Measurements from ENCODE around the gene AKIRIN1. TPM values are rescaled to one million over a fixed set of nuclear protein-coding genes. Genes with fewer than 3 reads are reported as not detected.

The AKIRIN1 gene
- total RNA-seq, 3 donors from 2014 or later (not counting 1 experiment from before 2014, with no cell fraction given) = 70.4 to 80.7 (median 73.2) TPM

DNA sequence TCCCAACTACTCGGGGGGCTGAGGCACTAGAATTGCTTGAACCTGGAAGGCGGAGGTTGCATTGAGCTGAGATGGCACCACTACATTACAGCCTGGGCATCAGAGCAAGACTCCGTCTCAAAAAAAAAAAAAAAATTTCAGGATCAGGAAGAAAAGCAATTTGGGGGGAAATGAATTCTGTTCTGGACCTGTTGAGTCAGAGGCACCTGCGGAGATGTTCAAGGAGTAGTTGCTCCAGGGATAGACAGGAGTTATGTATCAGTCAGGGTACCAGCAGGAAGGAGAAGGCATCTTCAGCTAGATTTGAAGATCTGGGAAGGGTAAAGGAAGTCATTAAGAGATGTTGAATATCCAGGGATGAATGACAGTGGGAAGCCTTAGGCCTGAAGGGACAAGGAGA is 46.5 kb upstream of the AKIRIN1 start:
- Mint-ChIP-seq H3K4me3 (no peak overlapping the region), H3K4me1 (no peaks in the 10 kb centered on the region), H3K27ac (no peak overlapping the region), H3K9me3 (no peaks in the 10 kb centered on the region), H3K27me3 (ENCODE audit: low read depth in 2 of 2) (peaks cover 0 to 8% of the 10 kb centered on the region in 2 donors), H3K36me3 (no peaks in the 10 kb centered on the region)
- no peaks in the 10 kb centered on the region for H3K27me3 ChIP-seq (ENCODE audit: control insufficient read depth, insufficient read depth, low read length)
- H3K9me3 ChIP-seq (ENCODE audit: control insufficient read depth, insufficient read depth, low read length) = no peaks in the 10 kb centered on the region
- no peaks in the 10 kb centered on the region for H3K36me3 ChIP-seq (ENCODE audit: control insufficient read depth, insufficient read depth, low read length)
- TF ChIP-seq, protein P1, sequence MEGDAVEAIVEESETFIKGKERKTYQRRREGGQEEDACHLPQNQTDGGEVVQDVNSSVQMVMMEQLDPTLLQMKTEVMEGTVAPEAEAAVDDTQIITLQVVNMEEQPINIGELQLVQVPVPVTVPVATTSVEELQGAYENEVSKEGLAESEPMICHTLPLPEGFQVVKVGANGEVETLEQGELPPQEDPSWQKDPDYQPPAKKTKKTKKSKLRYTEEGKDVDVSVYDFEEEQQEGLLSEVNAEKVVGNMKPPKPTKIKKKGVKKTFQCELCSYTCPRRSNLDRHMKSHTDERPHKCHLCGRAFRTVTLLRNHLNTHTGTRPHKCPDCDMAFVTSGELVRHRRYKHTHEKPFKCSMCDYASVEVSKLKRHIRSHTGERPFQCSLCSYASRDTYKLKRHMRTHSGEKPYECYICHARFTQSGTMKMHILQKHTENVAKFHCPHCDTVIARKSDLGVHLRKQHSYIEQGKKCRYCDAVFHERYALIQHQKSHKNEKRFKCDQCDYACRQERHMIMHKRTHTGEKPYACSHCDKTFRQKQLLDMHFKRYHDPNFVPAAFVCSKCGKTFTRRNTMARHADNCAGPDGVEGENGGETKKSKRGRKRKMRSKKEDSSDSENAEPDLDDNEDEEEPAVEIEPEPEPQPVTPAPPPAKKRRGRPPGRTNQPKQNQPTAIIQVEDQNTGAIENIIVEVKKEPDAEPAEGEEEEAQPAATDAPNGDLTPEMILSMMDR (IDR thresholded peaks at IDR 0.05) = no peak
- 94% methylated on average over 4 of the region's 4 CpGs for WGBS (ENCODE audit: insufficient coverage)
- no peak for ATAC-seq
- no peak overlapping the region for H3K27ac ChIP-seq (ENCODE audit: low read length)
- DNase-seq = no peak
- H3K4me3 ChIP-seq (ENCODE audit: low read length) = no peak overlapping the region
- intact Hi-C loops (cut with micrococcal nuclease) = no loop called here
- H3K4me1 ChIP-seq (ENCODE audit: control insufficient read depth, insufficient read depth, low read length) = no peaks in the 10 kb centered on the region

DNA sequence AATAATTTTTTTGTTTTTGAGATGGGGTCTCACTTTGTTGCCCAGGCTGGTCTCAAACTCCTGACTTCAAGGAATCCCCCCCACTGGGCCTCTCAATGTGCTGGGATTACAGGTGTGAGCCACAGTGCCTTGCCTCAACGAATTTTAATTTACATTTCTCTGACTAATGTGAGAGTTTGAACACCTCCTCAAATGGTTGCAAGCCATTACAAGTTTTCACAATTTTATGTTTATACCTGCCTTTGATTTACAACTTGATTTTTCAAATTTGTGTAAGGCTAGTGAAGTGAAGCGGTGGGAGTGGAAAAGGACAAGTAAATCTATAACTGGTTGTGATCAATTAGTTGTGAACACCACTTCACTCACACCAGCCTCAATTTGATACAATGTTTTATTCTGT is 40.5 kb upstream of the AKIRIN1 start:
- WGBS (ENCODE audit: insufficient coverage) = no CpG with 5 or more reads among the region's 2 CpGs
- TF ChIP-seq, protein P1 (IDR thresholded peaks at IDR 0.05) = no peak
- peaks cover 0 to 5% of the 10 kb centered on the region in 2 donors for H3K4me1 Mint-ChIP-seq

DNA sequence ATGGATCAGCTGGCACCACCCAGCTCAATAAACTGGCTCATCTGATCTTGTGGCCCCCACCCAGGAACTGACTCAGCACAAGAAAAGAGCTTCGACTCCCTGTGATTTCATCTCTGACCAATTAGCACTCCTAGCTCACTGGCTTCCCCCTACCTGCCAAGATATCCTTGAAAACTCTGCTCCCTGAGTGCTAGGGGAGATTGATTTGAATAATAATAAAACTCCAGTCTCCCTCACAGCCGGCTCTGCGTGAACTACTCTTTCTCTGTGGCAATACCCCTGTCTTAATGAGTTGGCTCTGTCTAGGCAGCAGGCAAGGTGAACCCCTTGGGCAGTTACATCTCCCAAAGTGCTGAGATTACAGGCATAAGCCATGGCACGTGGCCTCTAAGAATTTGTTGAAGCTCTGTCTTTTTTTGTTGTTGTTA is 37.6 kb upstream of the AKIRIN1 start:
- 49% methylated on average over 4 of the region's 4 CpGs for WGBS (ENCODE audit: insufficient coverage)
- no peak for ATAC-seq
- H3K9me3 ChIP-seq (ENCODE audit: control insufficient read depth, insufficient read depth, low read length) = no peaks in the 10 kb centered on the region
- peaks cover 0 to 4% of the 10 kb centered on the region in 2 donors for H3K27me3 Mint-ChIP-seq (ENCODE audit: low read depth in 2 of 2)
- TF ChIP-seq, protein P1 (IDR thresholded peaks at IDR 0.05) = no peak
- intact Hi-C loops (cut with micrococcal nuclease) = no loop called here
- no peaks in the 10 kb centered on the region for H3K27me3 ChIP-seq (ENCODE audit: control insufficient read depth, insufficient read depth, low read length)
- no peaks in the 10 kb centered on the region for H3K36me3 ChIP-seq (ENCODE audit: control insufficient read depth, insufficient read depth, low read length)
- H3K4me3 Mint-ChIP-seq = no peak overlapping the region
- no peak overlapping the region for H3K4me3 ChIP-seq (ENCODE audit: low read length)
- no peak for DNase-seq
- peaks cover 0 to 5% of the 10 kb centered on the region in 2 donors for H3K4me1 Mint-ChIP-seq
- no peaks in the 10 kb centered on the region for H3K4me1 ChIP-seq (ENCODE audit: control insufficient read depth, insufficient read depth, low read length)
- no peak overlapping the region for H3K27ac ChIP-seq (ENCODE audit: low read length)
- no peak overlapping the region for H3K27ac Mint-ChIP-seq
- H3K9me3 Mint-ChIP-seq = no peaks in the 10 kb centered on the region
- H3K36me3 Mint-ChIP-seq = no peaks in the 10 kb centered on the region

More for the DNA sequence above, 40.5 kb upstream of the AKIRIN1 start:
- intact Hi-C loops (cut with micrococcal nuclease) = no loop called here
- Histone ChIP-seq H3K4me1 (ENCODE audit: control insufficient read depth, insufficient read depth, low read length) (no peaks in the 10 kb centered on the region), H3K4me3 (ENCODE audit: low read length) (no peak overlapping the region), H3K27me3 (ENCODE audit: control insufficient read depth, insufficient read depth, low read length) (no peaks in the 10 kb centered on the region), H3K9me3 (ENCODE audit: control insufficient read depth, insufficient read depth, low read length) (no peaks in the 10 kb centered on the region), H3K36me3 (ENCODE audit: control insufficient read depth, insufficient read depth, low read length) (no peaks in the 10 kb centered on the region), H3K27ac (ENCODE audit: low read length) (no peak overlapping the region)
- H3K27ac Mint-ChIP-seq = no peak overlapping the region
- H3K27me3 Mint-ChIP-seq (ENCODE audit: low read depth in 2 of 2) = peaks cover 0 to 4% of the 10 kb centered on the region in 2 donors
- H3K4me3 Mint-ChIP-seq = no peak overlapping the region
- ATAC-seq (no peak), DNase-seq (no peak)
- no peaks in the 10 kb centered on the region for H3K9me3 Mint-ChIP-seq
- H3K36me3 Mint-ChIP-seq = no peaks in the 10 kb centered on the region

DNA sequence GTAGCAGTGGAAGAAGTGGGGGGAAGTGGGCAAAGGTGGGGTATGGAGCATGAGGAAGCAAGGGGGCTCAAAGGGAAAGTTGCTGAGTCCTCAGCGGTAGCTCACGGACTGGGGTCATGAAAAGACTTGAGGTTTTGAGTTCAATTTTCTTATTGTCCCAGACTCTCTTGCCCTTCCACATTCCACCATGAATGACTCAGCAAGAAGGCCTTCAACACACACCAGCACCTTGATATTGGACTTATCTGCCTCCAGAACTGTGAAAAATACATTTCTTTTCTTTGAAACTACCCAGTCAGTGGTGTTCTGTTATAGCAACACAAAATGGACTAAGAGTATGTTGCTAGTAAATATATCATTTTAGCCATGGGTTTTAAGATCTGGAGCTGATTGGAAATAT is 32.1 kb upstream of the AKIRIN1 start:
- no peaks in the 10 kb centered on the region for H3K9me3 Mint-ChIP-seq
- intact Hi-C loops (cut with micrococcal nuclease) = no loop called here
- H3K27ac Mint-ChIP-seq = no peak overlapping the region

More for the DNA sequence above, 32.1 kb upstream of the AKIRIN1 start:
- Histone ChIP-seq H3K36me3 (ENCODE audit: control insufficient read depth, insufficient read depth, low read length) (no peaks in the 10 kb centered on the region), H3K27ac (ENCODE audit: low read length) (no peak overlapping the region), H3K27me3 (ENCODE audit: control insufficient read depth, insufficient read depth, low read length) (no peaks in the 10 kb centered on the region), H3K9me3 (ENCODE audit: control insufficient read depth, insufficient read depth, low read length) (no peaks in the 10 kb centered on the region), H3K4me1 (ENCODE audit: control insufficient read depth, insufficient read depth, low read length) (no peaks in the 10 kb centered on the region), H3K4me3 (ENCODE audit: low read length) (no peak overlapping the region)
- ATAC-seq (no peak), DNase-seq (no peak)
- WGBS (ENCODE audit: insufficient coverage) = 100% methylated on average over 2 of the region's 2 CpGs
- Mint-ChIP-seq H3K27me3 (ENCODE audit: low read depth in 2 of 2) (no peaks in the 10 kb centered on the region), H3K4me1 (no peaks in the 10 kb centered on the region), H3K36me3 (no peaks in the 10 kb centered on the region), H3K4me3 (no peak overlapping the region)
- TF ChIP-seq, protein P1 (IDR thresholded peaks at IDR 0.05) = no peak

Measured in natural killer cell (primary cell).